ENCODE measurements around the gene DSPP.
A peak's percentile ranks its signal among the peaks of the same experiment; 100 is the strongest.

Gene DSPP

GRCh38 chr4:87608229-87608628 is at the start of gene DSPP:
Gene DSPP, plus strand, starts transcription at chr4:87608529. Its CDS starts 2,380 bp downstream, at chr4:87610909.
- no peak within 1 kb of the TSS for H2AFZ ChIP-seq (ENCODE audit: low read length)
- TF ChIP-seq EZH2phosphoT487 (IDR thresholded peaks at IDR 0.05; ENCODE audit: borderline replicate concordance) (no peak), CTCF (conservative IDR thresholded peaks at IDR 0.05; ENCODE audit: low read length) (no peak)

GRCh38 chr4:87559090-87559837 is 49.1 kb upstream of the DSPP start:
- H3K9me2 ChIP-seq (replicated peaks; ENCODE audit: low read depth, low read length) = no peaks in the 10 kb centered on the region
- TF ChIP-seq EZH2phosphoT487 (IDR thresholded peaks at IDR 0.05; ENCODE audit: borderline replicate concordance) = no peak
- TF ChIP-seq CTCF (conservative IDR thresholded peaks at IDR 0.05; ENCODE audit: low read length) = no peak
- peak overlapping the region; percentile 57 for H3K4me3 ChIP-seq (ENCODE audit: low read length, poor library complexity, severe bottlenecking)
- no peaks in the 10 kb centered on the region for H3K79me2 ChIP-seq (ENCODE audit: insufficient read depth, low read length)
- H3K9ac ChIP-seq (ENCODE audit: low read depth, low read length, poor library complexity, severe bottlenecking) = peak overlapping the region; percentile 2
- no peaks in the 10 kb centered on the region for H3K9me3 ChIP-seq (ENCODE audit: insufficient read depth, low read depth, low read length)
- H2AFZ ChIP-seq (ENCODE audit: low read length) = 0 out of 2 replicates have a peak overlapping the region, but pooled peaks have one; percentile 13
- peak overlapping the region; percentile 68 for H3K4me2 ChIP-seq (ENCODE audit: low read depth, low read length, poor library complexity, severe bottlenecking)
- no peaks in the 10 kb centered on the region for H3F3A ChIP-seq (ENCODE audit: low read depth)
- no peaks in the 10 kb centered on the region for H4K20me1 ChIP-seq (ENCODE audit: insufficient read depth, low read length, poor library complexity, severe bottlenecking)
- no peaks in the 10 kb centered on the region for H3K36me3 ChIP-seq (ENCODE audit: insufficient read depth, low read length)
- peaks cover 43% of the 10 kb centered on the region for H3K4me1 ChIP-seq (ENCODE audit: insufficient read depth, low read length, poor library complexity, severe bottlenecking)
- no peaks in the 10 kb centered on the region for H3K27me3 ChIP-seq (ENCODE audit: insufficient read depth, low read length, poor library complexity, severe bottlenecking)

More at GRCh38 chr4:87608229-87608628, at the start of gene DSPP:
- H3K9me3 ChIP-seq (ENCODE audit: insufficient read depth, low read depth, low read length) = no peaks in the 10 kb centered on the region
- no peak within 1 kb of the TSS for H3K4me3 ChIP-seq (ENCODE audit: low read length, poor library complexity, severe bottlenecking)
- no peak within 1 kb of the TSS for H3K4me2 ChIP-seq (ENCODE audit: low read depth, low read length, poor library complexity, severe bottlenecking)
- H3F3A ChIP-seq (ENCODE audit: low read depth) = no peaks in the 10 kb centered on the region
- no peaks in the 10 kb centered on the region for H3K27me3 ChIP-seq (ENCODE audit: insufficient read depth, low read length, poor library complexity, severe bottlenecking)
- H3K79me2 ChIP-seq (ENCODE audit: insufficient read depth, low read length) = no peaks in the 10 kb centered on the region
- H3K9ac ChIP-seq (ENCODE audit: low read depth, low read length, poor library complexity, severe bottlenecking) = no peak within 1 kb of the TSS
- H3K36me3 ChIP-seq (ENCODE audit: insufficient read depth, low read length) = no peaks in the 10 kb centered on the region
- no peaks in the 10 kb centered on the region for H3K9me2 ChIP-seq (replicated peaks; ENCODE audit: low read depth, low read length)
- H4K20me1 ChIP-seq (ENCODE audit: insufficient read depth, low read length, poor library complexity, severe bottlenecking) = no peaks in the 10 kb centered on the region
- no peaks in the 10 kb centered on the region for H3K4me1 ChIP-seq (ENCODE audit: insufficient read depth, low read length, poor library complexity, severe bottlenecking)

GRCh38 chr4:87560802-87561201 is 47.5 kb upstream of the DSPP start:
- Histone ChIP-seq H3K4me3 (ENCODE audit: low read length, poor library complexity, severe bottlenecking) (no peak overlapping the region), H3F3A (ENCODE audit: low read depth) (no peaks in the 10 kb centered on the region), H4K20me1 (ENCODE audit: insufficient read depth, low read length, poor library complexity, severe bottlenecking) (no peaks in the 10 kb centered on the region), H3K9ac (ENCODE audit: low read depth, low read length, poor library complexity, severe bottlenecking) (no peak overlapping the region), H3K4me1 (ENCODE audit: insufficient read depth, low read length, poor library complexity, severe bottlenecking) (peaks cover 50% of the 10 kb centered on the region), H3K27me3 (ENCODE audit: insufficient read depth, low read length, poor library complexity, severe bottlenecking) (no peaks in the 10 kb centered on the region), H3K79me2 (ENCODE audit: insufficient read depth, low read length) (no peaks in the 10 kb centered on the region), H3K36me3 (ENCODE audit: insufficient read depth, low read length) (no peaks in the 10 kb centered on the region), H3K4me2 (ENCODE audit: low read depth, low read length, poor library complexity, severe bottlenecking) (no peak overlapping the region), H3K9me2 (replicated peaks; ENCODE audit: low read depth, low read length) (no peaks in the 10 kb centered on the region), H3K9me3 (ENCODE audit: insufficient read depth, low read depth, low read length) (no peaks in the 10 kb centered on the region), H2AFZ (ENCODE audit: low read length) (no peak overlapping the region)
- TF ChIP-seq EZH2phosphoT487 (IDR thresholded peaks at IDR 0.05; ENCODE audit: borderline replicate concordance) (no peak), CTCF (conservative IDR thresholded peaks at IDR 0.05; ENCODE audit: low read length) (no peak)
